ENCODE results near the gene MINDY2.

Gene MINDY2, protein sequence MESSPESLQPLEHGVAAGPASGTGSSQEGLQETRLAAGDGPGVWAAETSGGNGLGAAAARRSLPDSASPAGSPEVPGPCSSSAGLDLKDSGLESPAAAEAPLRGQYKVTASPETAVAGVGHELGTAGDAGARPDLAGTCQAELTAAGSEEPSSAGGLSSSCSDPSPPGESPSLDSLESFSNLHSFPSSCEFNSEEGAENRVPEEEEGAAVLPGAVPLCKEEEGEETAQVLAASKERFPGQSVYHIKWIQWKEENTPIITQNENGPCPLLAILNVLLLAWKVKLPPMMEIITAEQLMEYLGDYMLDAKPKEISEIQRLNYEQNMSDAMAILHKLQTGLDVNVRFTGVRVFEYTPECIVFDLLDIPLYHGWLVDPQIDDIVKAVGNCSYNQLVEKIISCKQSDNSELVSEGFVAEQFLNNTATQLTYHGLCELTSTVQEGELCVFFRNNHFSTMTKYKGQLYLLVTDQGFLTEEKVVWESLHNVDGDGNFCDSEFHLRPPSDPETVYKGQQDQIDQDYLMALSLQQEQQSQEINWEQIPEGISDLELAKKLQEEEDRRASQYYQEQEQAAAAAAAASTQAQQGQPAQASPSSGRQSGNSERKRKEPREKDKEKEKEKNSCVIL

GRCh38 chr15:58770857-58771620, at the start of gene MINDY2:
Gene MINDY2, plus strand, starts transcription at chr15:58771302. Its CDS starts 94 bp downstream, at chr15:58771396.
- peak; percentile 89 for DNase-seq (ENCODE audit: low read depth)

DNA sequence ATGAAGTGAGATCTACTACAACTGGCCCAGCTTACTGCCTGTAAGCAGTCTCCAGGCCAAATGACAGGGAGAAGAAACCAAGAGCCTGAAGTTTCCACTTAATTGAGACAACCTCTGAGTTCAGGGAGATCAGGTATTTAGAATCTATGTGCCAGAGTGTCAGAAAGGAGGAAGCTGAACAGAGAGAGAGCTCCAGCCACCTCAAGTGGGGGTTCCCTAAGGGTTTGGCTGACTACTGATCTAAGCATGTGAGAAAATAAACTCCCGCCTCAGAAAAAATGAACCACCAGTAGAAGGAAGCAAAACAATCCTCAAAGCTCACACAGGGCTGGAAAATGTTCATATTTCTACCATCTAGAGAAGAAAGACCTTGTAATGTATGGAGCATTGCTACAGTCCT, 46.6 kb upstream of the MINDY2 start:
- DNase-seq (ENCODE audit: low read depth): no peak

DNA sequence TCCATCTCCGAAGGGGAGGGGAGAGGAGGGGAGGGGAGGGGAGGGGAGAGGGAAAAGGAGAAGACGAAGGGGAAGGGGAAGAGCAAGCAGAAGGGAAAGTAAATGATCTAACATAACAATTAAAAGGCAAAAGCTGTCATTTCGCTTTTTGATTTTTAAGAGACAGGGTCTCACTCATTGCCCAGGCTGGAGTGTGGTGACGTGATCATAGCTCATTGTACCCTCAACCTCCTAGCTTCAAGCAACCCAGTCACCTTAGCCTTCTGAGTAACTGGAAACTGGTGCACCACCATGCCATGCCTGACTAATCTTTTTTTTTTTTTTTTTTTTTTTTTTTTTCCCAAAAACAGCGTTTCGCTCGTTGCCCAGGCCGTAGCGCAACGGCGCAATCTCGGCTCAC, 44.2 kb upstream of the MINDY2 start:
- DNase-seq (ENCODE audit: low read depth): no peak

- no peak for DNase-seq (ENCODE audit: low read depth)
Observed at GRCh38 chr15:58731756-58732535, 39.2 kb upstream of the MINDY2 start.

- no peak for DNase-seq (ENCODE audit: low read depth)
Observed at GRCh38 chr15:58732625-58733363, 38.3 kb upstream of the MINDY2 start.

- DNase-seq (ENCODE audit: low read depth): no peak
Observed at GRCh38 chr15:58734859-58735258, 36.2 kb upstream of the MINDY2 start.

GRCh38 chr15:58736018-58736643, 35.0 kb upstream of the MINDY2 start:
- no peak for DNase-seq (ENCODE audit: low read depth)

- no peak for DNase-seq (ENCODE audit: low read depth)
Observed at GRCh38 chr15:58737298-58737697, 33.8 kb upstream of the MINDY2 start.

DNA sequence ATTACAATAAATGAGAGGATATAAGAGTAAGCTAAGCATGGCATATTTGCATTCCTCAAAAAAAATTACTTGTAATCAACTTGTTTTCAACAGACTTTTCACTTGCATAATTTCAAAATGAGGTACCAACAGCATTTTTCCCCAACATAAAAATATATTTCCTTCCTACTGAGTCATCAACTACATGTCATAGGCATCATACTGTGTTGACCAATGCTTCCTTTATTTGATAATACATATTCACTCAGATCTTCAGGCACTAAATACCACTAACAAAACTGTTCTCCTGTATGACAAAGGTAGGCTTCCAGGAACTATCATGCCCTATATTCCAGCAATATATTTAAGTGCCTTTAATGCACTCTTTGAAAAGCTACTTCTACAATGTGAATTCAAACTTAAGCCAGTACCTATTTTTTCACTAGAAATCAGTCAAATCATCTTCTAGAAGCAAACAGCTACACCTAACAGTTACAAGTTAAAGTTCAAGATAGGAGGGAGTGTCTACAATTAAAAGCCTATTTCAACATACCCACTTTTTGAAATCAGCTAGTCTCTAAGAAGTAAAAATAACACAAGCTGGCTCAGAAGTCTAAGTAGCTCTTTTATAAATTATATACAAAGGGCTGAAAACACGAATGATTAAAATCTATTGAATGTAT, 32.9 kb upstream of the MINDY2 start:
- no peak for DNase-seq (ENCODE audit: low read depth)

GRCh38 chr15:58740436-58740835, 30.7 kb upstream of the MINDY2 start:
- DNase-seq (ENCODE audit: low read depth): no peak

GRCh38 chr15:58741032-58741431, 30.1 kb upstream of the MINDY2 start:
- no peak for DNase-seq (ENCODE audit: low read depth)

GRCh38 chr15:58742022-58742813, 28.9 kb upstream of the MINDY2 start:
- DNase-seq (ENCODE audit: low read depth): no peak

GRCh38 chr15:58742819-58743502, 28.1 kb upstream of the MINDY2 start:
- DNase-seq (ENCODE audit: low read depth): no peak

GRCh38 chr15:58746174-58746573, 24.9 kb upstream of the MINDY2 start:
- DNase-seq (ENCODE audit: low read depth): no peak

- DNase-seq (ENCODE audit: low read depth): no peak
Observed at GRCh38 chr15:58748040-58748851, 22.9 kb upstream of the MINDY2 start.

DNA sequence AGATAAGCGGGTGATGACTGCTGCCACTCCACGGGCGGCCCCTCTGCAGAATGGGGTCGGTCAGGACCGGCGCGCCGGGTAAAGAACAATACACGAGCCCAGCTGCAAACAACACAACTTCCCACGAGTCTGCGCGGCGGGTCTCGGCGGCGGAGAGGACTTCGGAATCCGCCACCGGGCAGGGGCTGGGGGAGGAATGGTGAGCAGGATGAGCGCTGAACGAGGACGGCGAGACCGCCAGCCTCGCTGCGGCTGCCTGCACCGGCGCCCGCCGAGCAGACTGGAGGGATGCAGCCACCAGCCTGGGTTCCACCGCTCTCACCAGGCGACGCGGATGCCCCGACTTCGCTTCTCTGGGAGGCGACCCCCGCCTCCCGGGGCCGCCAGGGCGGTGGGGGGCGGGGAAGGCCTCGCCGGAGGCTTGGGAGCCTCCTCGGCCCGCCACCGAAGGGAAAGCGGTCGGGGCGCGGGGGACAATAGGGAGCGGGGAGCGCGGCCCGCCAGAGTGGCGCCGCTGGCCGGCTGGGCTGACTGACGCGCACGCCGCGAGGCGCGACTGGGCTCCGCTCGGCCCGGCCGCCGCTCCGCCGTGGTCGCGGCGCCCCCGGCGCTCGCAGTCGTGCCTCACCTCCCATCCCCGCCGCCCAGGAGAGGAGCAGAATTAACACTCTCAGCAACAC, 22.1 kb upstream of the MINDY2 start:
- peak; percentile 20 for DNase-seq (ENCODE audit: low read depth)
